DMS 273 (cell line): Measurements from ENCODE around the gene RABGGTA.
A peak's percentile ranks its signal among the peaks of the same experiment; 100 is the strongest.

Experiments
- DNase-seq: peaks from one replicate; lab custom pipeline; 2025; ENCODE audit not compliant: unreplicated experiment; lab: John Stamatoyannopoulos, UW

The RABGGTA gene

GRCh38 chr14:24304019-24304387 is 32.6 kb upstream of the RABGGTA start:
- DNase-seq = no peak

- DNase-seq = no peak
These were observed 29.1 kb upstream of the RABGGTA start for GRCh38 chr14:24300326-24300980.

DNA sequence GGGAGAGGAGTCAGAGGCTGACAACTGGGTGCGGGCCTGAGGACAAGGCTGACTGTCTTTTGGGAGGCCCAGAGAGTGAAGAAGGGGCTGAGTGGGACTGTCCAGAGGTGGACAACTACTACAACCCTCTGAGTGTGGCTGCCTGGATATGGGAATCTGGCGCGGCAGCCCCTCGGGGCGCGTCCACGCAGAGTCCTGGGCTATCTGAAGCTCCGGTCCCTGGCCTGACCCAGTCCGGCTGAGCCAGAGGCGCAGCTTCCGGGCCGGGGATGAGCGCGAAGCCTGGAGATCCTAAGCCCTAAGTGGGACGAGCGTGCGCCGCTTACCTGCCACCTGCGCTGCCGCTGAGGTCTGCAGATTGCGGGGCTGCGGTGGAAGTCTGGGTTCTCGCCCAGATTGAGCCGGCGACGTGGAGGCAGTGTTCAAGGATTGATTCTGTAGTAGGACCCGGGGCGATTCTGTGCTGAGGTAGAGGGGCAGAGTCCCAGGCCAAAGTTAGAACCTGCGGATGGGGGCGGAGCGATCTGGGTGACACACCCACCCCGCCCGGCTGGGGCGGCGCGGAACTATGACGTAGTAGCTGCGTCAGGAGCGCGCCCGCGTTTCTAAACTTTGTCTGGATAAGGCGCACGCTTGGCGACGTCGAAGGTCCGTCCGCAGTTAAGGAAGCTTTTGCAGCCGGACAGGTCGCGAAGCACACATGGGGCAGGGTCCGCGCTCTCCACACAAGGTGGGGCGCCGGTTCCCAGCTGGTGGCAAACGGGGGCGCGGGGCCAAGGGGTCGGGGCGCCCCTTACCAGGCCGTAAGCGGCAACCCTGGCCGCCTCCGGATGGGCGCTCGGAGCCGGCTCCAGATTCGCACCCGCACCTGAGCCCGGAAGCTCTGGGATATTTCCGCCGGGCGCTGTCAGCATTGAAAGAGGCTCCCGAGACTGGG is 28.1 kb upstream of the RABGGTA start, which contains the start of the genes DHRS1 and NOP9:
Gene DHRS1 (minus strand): TSS at position 526 of the 937 bp plus-strand sequence. CDS start 674 bp downstream, outside the sequence.
Gene NOP9 (plus strand): TSS at position 596 of the 937 bp plus-strand sequence. CDS start 105 bp downstream, at position 701.
- peak; percentile 96 for DNase-seq

- DNase-seq = peak; percentile 88
These were observed 27.5 kb upstream of the RABGGTA start for GRCh38 chr14:24298892-24299254.

DNA sequence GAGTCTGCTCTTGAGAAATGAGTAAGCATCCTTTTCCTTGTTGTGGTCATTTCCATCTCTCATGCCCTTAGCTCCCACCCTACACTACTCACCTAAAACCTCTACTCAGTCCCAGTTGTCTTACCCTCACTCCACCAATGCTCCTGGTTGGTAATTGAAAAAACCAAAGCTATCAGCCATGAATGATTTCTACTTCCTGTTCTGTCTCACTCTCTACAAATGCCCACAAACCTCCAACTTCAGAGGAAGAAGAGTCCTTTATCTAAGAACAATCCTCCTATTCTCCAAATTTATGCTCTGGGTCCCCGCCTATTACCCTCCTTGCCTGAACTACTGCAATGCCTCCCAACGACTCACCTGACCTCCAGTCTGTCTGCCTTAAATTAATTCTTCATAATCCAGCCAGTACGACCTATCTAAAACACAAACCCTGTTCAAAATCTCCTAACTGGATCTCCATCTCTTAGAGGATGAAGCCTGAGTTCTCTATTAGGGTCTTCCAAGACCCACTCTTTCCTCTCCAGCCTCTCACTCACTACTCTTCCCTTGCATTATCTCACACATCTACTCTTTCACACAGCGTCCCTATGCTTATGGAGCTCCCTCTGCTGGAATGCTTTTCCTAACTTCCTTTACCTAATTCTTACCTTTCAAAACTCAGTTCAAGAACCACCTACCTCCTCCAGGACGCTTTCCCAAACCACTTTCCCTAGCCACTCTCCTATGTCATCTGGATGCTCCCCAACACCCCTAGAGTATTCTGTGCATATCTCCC is 26.0 kb upstream of the RABGGTA start:
- peak; percentile 64 for DNase-seq

DNA sequence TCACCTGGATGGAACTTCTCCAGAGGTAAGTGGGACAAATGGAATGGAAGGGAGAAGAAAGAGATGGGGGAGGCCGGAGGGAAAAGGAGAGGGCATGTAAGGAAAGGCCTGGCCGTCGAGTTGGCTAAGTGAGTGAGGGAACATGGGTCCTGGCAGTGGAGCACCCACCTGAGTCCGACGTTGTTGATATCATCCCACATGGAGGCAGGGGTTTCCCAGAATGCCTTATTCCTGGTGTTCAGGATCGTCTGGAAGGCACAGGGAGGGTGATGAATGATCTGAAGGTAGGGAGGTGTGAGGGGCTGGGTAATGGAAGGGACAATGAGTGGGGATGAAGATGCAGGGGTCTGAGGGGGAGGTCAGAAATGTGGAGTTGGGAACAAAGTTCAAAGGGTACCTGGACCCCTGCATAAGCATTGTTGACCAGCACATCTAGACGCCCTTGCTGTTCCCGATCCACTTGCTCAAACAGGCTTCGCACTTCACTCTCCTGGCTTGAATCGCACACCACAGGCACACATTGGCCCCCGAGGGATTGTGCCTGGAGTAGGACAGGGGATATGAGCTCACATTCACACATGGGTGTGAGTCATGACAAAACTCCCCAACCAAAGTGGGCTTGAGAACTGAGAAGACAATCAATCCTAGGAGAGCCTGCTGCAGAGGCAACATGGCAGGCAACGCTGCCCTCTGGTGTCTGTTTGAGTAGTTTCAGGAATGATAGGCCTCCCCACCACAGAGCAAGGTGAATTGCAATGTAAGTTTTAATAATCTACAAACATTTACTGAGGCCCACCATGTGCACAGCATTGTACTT is 25.2 kb upstream of the RABGGTA start:
- peak; percentile 79 for DNase-seq

DNA sequence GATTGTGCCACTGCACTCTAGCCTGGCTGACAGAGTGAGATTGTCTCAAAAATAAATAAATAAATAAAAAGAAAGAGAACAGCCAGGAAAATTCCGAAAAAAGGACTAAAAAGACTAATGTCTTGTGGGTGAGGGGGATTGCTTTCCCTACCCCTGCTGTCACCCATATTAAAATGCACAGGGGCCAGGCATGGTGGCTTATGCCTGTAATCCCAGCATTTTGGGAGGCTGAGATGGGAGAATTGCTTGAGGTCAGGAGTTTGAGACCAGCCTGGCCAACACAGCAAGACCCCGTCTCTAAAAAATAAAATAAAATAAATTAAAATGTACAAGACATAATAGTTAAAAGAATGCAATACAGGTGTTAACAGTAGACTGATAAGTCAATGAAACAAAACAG is 22.1 kb upstream of the RABGGTA start:
- DNase-seq = no peak

DNA sequence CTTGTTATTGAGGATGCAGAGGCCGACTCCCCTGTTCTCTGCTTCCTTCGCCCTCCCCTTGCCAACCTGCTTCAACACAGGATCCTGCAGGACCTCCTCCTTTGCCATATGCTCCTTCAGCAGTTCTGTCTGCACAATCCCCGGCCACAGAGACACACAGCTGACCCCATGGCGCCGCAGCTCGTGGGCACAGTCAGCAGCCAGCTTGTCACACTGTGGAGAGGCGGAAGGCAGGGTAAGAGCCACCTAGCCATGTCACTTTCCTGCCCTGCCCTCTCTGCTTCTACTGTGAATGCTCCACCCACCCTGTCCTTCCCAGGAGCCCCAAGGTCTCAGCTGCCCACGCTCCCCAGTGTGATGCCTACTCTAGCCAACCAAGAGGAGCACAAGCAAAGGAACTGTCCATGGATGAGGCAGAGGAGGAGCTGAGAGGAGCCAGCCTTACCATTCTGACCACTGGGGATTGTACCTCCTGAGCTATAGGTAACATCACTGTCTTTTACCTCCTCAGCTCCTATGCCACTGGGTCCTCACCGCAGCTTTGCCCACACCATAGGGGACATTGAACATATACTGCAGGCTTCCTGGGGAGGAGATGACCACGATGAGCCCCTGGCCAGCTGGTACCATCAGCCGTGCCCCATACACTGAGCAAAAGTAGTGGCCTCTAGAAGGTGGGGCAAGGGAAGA is 20.9 kb upstream of the RABGGTA start:
- no peak for DNase-seq

DNA sequence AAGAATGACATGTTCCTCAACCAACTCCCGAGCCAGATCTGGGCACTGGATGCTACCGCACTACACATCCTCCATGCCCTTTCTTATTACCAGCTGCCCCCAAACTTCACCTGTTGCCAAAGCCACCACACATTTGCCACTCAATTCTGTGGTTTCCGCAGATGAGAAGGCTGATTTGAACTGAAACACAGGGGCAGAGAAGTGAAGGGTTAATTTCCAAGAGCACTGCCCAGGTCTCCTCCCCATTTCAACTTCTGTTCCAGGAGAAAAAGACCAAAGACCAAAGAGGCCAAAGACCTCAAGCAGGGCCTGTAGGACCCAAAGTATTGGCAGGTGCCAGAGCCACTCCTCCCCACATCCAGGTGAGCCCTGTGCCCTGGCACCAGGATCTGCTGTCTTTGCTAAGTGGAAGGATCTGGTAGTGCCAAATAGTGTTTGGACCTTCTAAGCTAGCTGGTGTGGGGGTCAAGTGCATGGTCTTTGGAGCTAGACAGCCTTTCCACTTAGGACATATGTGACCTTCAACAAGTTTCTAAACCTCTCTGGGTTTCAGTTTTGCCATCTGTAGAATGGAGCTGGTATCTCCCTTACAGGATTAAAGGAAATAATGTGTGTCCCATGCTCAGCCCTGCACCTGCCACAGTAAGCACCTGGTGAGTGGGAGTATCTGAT is 20.2 kb upstream of the RABGGTA start:
- no peak for DNase-seq

GRCh38 chr14:24290746-24291145 is 19.3 kb upstream of the RABGGTA start:
- DNase-seq = no peak

GRCh38 chr14:24289649-24290280 is 18.4 kb upstream of the RABGGTA start:
- DNase-seq = no peak

GRCh38 chr14:24286996-24287395 is 15.6 kb upstream of the RABGGTA start:
- DNase-seq = no peak

DNA sequence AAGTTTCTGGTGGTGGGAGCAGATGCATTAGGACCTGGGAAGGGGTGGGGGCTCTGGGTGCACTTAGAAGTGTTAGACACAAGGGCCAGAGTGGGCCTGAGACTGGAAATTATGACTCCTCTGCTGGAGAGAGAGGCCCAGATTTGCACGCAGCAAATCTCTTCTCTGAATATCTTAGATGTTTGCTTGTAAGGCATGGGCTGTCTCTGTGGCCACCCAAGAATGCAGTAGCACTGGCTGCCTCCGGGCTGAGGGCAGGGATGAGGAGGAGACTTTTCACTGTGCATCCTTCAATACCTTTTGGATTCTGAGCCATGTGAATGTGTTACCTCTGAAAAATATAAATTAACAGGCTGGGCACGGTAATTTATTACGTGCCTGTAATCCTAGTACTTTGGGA is 14.0 kb upstream of the RABGGTA start:
- no peak for DNase-seq

DNA sequence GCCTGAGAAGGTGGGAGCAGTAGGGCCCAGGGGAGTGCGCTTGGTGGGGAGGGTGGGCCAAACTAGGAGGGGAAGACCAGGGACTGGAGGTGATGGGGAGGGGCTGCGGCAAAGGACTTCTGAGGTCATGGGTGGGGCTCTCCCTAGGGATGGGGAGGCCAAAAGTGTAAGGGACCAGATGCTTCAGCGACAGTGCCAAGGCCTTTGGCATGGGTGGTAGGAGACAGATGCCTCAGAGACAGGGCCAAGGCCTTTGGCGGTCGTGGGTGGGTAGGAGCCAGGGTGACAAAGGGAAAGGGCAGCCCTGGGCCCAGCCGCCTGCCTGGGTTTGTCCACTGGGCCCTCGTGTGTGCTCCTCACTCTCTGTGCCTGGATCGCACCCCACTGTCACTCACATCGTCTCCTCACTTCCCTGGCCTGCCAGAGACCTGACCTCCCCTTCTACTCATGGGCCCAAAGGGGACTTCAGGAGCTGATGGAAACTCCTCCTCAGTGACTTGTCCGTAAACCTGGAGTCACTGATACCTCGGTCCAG is 13.2 kb upstream of the RABGGTA start:
- DNase-seq = peak; percentile 49

GRCh38 chr14:24283796-24284460 is 12.5 kb upstream of the RABGGTA start:
- DNase-seq = no peak

- peak; percentile 32 for DNase-seq
These were observed 11.3 kb upstream of the RABGGTA start for GRCh38 chr14:24282736-24283135.

DNA sequence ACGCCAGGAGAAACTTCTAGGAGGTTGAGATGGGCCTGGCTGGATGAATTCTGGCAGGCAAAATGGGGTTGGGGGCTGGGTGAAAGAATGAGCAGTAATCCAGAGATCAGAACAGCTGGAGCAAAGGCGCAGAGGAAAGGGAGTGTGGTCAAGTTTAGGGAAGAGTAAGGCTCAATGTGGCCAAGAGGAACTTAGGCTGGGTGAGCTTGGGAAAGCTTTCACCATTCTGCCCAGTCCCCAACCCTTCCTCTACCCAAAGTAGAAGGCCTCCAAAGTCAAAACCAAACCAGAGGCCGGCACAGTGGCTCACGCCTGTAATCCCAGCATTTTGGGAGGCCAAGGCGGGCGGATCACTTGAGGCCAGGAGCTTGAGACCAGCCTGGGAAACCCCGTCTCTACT is 10.2 kb upstream of the RABGGTA start:
- DNase-seq = no peak

DNA sequence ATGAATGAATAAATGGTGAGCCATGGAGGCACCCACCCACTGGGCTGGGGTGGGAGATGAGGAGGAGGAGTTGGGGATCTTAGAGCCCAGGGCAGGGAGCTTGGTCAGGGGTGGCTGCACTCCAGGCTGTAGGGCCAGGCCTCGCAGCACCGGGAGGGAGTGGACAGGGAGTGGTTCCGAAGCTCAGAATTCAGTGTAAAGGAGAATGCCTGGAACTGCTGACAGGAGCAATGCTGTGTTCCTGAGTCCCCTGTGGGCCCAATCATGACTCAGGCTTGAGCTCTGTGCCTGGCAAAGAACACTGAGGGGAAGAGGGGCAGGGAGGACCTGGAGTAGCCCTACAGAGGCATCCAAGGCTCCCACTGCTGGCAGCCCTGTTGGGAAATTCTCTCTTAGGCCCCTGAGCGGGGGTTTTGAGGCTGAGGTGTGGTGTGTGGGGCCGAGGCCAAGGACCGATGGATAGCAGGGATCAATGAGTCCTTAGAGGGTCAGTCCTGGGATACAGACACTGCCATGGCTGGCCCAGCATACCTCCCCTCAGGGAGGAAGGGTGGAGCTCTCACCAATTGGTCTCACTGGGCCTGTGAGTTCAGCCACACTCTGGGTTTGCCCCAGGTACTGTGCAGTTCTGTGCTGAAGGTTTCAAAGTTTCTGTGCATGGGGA is 9.5 kb upstream of the RABGGTA start:
- no peak for DNase-seq
